GM12801 (cell line): ENCODE measurements around the gene OSBPL10.

Experiments
- CTCF ChIP-seq: IDR thresholded peaks from one replicate; pipeline ENCODE4 v1.5.1; 2011; ENCODE audit warnings: control low read depth; ENCODE audit not compliant: insufficient read length; ENCODE audit errors: extremely low read depth

Gene OSBPL10

GRCh38 chr3:31981206-31982181, at the start of gene OSBPL10, which contains the start of gene ZNF860:
TSS of gene OSBPL10 (minus strand) at chr3:31981262. CDS start at chr3:31981179, 83 bp downstream.
TSS of gene ZNF860 (plus strand) at chr3:31981750. CDS start at chr3:31989080, 7,330 bp downstream.
- no peak for TF ChIP-seq CTCF

DNA sequence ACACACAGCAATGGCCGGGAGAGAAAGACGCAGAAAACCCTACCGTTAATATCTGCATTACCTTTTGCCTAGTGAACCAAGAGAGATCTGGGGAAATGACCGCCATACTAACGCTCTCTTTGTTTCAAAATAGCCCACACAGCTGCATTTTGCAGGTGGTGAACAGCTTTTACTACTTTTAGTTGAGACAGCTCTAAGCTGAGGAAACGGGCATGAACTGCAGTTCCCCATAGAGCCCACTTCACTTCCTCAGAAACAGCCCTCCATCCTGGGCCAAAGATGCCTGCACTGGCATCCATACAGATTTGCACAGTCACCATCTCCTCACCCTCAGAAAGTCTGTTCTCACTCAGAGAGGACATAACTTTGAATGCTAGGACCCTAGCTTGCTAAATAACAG, 45.5 kb upstream of the OSBPL10 start:
- TF ChIP-seq CTCF, result no peak

DNA sequence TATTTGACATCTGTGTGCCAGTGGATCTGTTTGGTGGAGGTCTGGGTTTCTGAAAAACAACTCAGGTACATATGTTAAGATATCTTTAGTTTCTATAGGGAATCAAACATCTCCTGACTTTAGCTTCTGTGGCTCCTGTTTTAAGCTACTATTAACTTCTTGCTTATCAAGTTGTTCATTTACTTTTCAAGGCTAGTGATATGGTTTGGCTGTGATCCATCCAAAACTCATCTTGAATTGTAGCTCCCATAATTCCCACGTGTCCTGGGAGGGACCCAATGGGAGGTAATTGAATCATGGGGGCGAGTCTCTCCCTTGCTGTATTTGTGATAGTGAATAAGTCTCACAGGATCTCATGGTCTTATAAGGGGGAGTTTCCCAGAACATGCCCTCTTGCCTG, 41.9 kb upstream of the OSBPL10 start:
- no peak for TF ChIP-seq CTCF

GRCh38 chr3:32021748-32022147, 40.7 kb upstream of the OSBPL10 start:
- TF ChIP-seq CTCF, result no peak

DNA sequence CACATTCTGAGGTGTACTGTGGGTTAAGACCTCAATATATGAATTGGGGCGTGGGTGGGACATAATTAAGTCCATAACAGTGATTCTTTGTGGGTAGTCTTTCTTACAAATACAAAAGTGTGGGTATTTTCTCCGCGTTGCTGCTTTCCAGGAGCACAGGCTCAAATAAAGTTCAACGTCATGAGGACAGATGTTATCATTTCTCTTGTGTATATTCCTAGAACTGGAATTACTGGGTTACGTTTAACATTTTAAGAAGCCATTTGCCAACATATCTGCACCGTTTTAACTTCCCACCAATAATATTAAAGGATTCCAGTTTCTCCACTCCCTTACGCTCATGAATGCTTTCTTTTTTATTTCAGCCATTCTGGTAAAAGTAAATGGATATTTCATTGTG, 40.1 kb upstream of the OSBPL10 start:
- no peak for TF ChIP-seq CTCF

DNA sequence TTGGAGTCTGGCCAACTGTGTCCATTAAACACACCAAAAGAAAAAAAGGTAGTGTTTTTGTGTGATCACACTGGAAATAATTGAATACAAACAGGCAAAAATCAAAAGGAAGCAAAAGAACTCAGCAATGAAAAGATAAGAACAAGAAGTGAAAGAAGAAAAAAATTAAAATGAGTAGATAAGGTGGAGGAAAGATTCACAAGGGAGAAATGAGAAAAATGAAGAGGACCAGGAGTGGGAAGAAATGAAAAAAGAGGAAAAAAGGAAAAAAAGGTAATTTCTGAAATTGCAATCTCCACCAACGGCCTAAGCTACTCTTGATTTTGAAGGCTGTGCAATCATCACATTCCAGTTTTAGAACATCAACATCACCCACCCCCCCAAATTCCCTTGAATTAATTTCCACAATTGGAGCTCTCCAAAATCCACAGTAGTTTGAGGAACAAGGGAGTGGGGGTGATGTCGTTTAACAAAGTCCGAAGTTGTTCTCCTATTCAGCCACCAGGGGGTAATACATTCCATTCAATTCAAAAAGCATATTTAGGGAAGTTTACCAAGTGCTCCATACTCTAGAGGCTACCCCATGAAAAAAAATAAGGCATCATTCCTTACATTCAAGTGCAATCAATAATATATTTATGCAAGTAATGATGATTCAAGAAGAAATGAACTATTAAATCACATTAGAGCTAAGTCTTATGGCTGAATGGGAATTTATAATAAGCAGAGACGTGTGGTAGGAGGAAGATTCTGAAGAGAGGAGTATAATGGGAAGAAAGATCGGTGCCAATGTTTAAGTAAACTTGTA, 37.9 kb upstream of the OSBPL10 start:
- no peak for TF ChIP-seq CTCF

- TF ChIP-seq CTCF, result no peak
Measured at GRCh38 chr3:32017286-32017685, 36.2 kb upstream of the OSBPL10 start.
